Cardiac muscle cell (in vitro differentiated cells and primary cell): ENCODE results near the gene GALNT10. TPM values are rescaled to one million over a fixed set of nuclear protein-coding genes. Genes with fewer than 3 reads are reported as not detected.

Experiments used
- DNase-seq, 2 donors: peaks; one replicate each; pipeline versions ENCODE4 v3.0.0 to v3.0.0-alpha.2; 2010 to 2017; ENCODE audit warnings: low read depth in 1 of 2, low spot score in 1 of 2
- H3K27ac ChIP-seq: fragments of 200-600 bp; sonication (generic); 2 replicates; pipeline ENCODE4 v1.5.1; 2016
- H3K27me3 ChIP-seq: fragments of 200-600 bp; sonication (generic); 2 replicates; pipeline ENCODE4 v1.6.0; 2016; ENCODE audit warnings: control low read depth
- H3K36me3 ChIP-seq: fragments of 200-600 bp; sonication (generic); 2 replicates; pipeline ENCODE4 v1.5.1; 2016; ENCODE audit warnings: control low read depth
- H3K4me1 ChIP-seq: fragments of 200-600 bp; sonication (generic); 2 replicates; pipeline ENCODE4 v1.8.1; 2017; ENCODE audit warnings: low read depth, mild to moderate bottlenecking, mixed run types
- H3K4me3 ChIP-seq: fragments of 200-600 bp; sonication (generic); 2 replicates; pipeline ENCODE4 v1.5.1; 2016; ENCODE audit warnings: mild to moderate bottlenecking
- H3K9me3 ChIP-seq: fragments of 200-600 bp; sonication (generic); 2 replicates; pipeline ENCODE4 v1.5.1; 2017; ENCODE audit warnings: low read depth, mild to moderate bottlenecking, control low read depth
- CTCF ChIP-seq: IDR thresholded peaks from 2 replicates; pipeline ENCODE4 v1.5.1; 2012; ENCODE audit warnings: low read depth, mild to moderate bottlenecking, low read length
- polyA plus RNA-seq: library from polyadenylated mRNA; unstranded; fragments of >200 nt; fragmentation: Nextera tagmentation; extraction: Ambion mirVana; gene quantifications from 2 replicates; pipeline ENCODE4 v1.2.1, GENCODE V29; 2016
- total RNA-seq: library from RNA; depleted of rRNA; stranded (reverse); fragments of >200 nt; gene quantifications from 2 replicates; pipeline ENCODE4 v1.2.3, GENCODE V29; 2016

The GALNT10 gene
- total and polyA plus RNA-seq, 2 experiments from 2014 or later = 8.2 TPM

GRCh38 chr5:154445422-154446194, 255.1 kb downstream of the GALNT10 start, which contains the start of gene SAP30L:
TSS of gene SAP30L (plus strand) at chr5:154445997. CDS start at chr5:154446605, 608 bp downstream.
- TF ChIP-seq CTCF = no peak
- Histone ChIP-seq H3K4me1 (peaks cover 10% of the 10 kb centered on the region), H3K9me3 (no peaks in the 10 kb centered on the region), H3K4me3 (peak within 1 kb of the TSS; percentile 97), H3K27ac (peak within 1 kb of the TSS; percentile 68), H3K36me3 (peaks cover 3% of the 10 kb centered on the region), H3K27me3 (no peaks in the 10 kb centered on the region)
- peak; percentile 95 to 96 for DNase-seq

DNA sequence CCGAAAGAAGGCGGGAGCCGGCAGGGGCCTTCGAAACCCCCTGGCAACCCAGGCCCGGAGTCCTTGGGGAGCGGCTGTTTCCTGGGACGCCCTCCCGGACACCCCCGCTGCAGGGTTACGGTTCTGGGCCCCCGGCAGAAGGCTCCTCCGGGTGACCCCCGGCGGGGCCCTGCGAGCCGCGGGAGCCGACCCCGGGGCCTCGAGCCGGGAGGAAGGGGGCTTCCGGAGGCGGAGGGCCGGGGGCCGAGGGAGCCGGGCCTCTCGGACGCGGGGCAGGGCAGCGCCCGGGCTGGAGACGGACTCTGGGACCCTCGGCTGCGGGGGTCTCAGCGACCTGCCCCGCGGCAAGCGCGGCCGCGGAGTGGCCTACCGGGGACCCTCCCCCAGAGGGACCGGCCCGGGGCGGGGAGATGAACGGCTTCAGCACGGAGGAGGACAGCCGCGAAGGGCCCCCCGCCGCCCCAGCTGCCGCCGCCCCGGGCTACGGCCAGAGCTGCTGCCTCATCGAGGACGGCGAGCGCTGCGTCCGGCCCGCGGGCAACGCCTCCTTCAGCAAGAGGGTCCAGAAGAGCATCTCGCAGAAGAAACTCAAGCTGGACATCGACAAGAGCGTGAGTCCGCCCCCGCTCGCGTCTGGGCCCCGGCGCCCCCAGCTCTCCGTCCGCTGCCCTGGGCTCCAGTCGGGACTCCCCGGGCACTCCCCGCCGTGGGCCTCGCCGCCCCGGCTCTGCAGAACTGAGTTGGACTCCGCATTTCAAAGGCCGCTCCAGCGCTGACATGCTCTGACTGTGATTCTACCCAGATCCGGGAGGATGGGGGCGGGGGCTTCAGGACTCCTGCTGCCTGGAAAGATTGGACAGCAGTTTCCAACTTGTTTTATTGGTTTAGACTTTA, 255.9 kb downstream of the GALNT10 start:
- Histone ChIP-seq H3K4me1 (peaks cover 10% of the 10 kb centered on the region), H3K36me3 (peaks cover 7% of the 10 kb centered on the region), H3K4me3 (peak overlapping the region; percentile 97), H3K9me3 (no peaks in the 10 kb centered on the region), H3K27me3 (no peaks in the 10 kb centered on the region), H3K27ac (peak overlapping the region; percentile 68)
- TF ChIP-seq CTCF = no peak
- peak; percentile 69 to 92 for DNase-seq

DNA sequence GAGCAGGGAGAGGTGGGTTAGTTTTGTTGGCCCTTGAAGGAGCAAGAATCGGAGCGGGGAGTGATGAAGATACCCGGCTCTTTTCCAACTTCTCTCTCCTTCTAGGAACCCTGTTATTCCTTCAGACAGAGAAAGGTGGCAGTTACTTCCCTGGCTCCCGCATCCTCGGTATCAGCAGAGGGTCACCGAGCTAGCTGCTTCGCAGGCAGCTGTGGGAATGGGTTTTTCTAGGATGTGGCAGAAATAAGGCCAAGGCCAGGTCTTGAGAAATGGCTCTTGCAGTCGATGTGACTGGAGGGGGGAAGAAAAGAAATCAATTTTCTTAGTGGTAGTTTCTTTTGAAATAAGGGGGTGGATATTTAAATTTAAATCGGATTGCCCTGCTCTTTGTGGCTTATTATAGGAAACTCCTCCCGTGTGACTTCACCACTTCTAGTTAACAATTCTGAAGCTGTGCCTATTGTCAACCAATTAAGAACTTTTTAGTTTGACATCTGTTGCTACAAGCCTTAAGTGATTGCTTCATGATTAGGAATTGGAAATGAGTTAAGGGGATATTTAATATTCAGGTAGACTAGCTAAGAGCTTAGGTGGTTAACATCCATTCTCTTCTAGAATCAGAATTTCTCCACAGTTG, 256.7 kb downstream of the GALNT10 start:
- peaks cover 9% of the 10 kb centered on the region for H3K36me3 ChIP-seq
- peak overlapping the region; percentile 97 for H3K4me3 ChIP-seq
- no peaks in the 10 kb centered on the region for H3K27me3 ChIP-seq
- no peak for DNase-seq
- no peaks in the 10 kb centered on the region for H3K9me3 ChIP-seq
- no peak for TF ChIP-seq CTCF
- H3K27ac ChIP-seq = peak overlapping the region; percentile 68
- H3K4me1 ChIP-seq = peaks cover 10% of the 10 kb centered on the region

GRCh38 chr5:154449786-154450185, 259.3 kb downstream of the GALNT10 start:
- Histone ChIP-seq H3K36me3 (peaks cover 23% of the 10 kb centered on the region), H3K27me3 (no peaks in the 10 kb centered on the region), H3K4me3 (no peak overlapping the region), H3K27ac (no peak overlapping the region), H3K4me1 (peaks cover 6% of the 10 kb centered on the region), H3K9me3 (no peaks in the 10 kb centered on the region)
- DNase-seq = no peak
- no peak for TF ChIP-seq CTCF

GRCh38 chr5:154451957-154452356, 261.4 kb downstream of the GALNT10 start:
- Histone ChIP-seq H3K4me1 (peaks cover 6% of the 10 kb centered on the region), H3K4me3 (no peak overlapping the region), H3K27me3 (no peaks in the 10 kb centered on the region), H3K9me3 (no peaks in the 10 kb centered on the region), H3K27ac (no peak overlapping the region), H3K36me3 (peaks cover 43% of the 10 kb centered on the region)
- DNase-seq = no peak
- no peak for TF ChIP-seq CTCF
